ENCODE measurements around the gene GRAP2.

DNA sequence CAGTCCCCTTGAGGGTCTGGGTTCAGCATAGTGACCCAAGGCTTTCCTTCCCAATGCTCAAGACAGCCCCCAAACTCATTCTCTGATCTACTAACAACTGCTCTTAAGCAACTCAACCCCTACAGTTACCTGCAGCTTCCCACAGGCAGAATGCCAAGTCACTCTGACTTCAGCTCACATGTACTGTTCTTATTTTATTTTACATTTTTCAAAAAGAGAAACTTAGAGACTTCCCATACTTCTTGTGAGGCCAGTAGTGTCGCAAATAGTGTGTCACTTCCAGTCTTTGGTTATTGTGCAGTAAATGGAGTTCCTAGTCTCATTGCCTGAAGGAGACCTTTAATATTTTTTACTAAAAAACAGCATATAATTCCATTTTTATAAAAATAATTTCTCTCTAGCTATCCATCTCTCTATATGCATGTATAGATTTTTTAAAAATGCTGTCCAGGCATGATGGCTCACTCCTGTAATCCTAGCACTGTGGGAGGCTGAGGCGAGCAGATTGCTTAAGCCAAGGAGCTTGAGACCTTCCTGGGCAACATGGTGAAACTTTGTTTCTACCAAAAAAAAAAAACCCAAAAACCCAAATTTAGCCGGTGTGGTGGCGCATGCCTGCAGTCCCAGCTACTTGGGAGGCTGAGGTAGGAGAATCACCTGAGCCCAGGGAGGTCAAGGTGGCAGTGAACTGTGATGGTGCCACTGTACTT is 49.1 kb upstream of the GRAP2 start:
- TF ChIP-seq, protein P1, sequence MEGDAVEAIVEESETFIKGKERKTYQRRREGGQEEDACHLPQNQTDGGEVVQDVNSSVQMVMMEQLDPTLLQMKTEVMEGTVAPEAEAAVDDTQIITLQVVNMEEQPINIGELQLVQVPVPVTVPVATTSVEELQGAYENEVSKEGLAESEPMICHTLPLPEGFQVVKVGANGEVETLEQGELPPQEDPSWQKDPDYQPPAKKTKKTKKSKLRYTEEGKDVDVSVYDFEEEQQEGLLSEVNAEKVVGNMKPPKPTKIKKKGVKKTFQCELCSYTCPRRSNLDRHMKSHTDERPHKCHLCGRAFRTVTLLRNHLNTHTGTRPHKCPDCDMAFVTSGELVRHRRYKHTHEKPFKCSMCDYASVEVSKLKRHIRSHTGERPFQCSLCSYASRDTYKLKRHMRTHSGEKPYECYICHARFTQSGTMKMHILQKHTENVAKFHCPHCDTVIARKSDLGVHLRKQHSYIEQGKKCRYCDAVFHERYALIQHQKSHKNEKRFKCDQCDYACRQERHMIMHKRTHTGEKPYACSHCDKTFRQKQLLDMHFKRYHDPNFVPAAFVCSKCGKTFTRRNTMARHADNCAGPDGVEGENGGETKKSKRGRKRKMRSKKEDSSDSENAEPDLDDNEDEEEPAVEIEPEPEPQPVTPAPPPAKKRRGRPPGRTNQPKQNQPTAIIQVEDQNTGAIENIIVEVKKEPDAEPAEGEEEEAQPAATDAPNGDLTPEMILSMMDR (IDR thresholded peaks at IDR 0.05), result no peak
- no peak for TF ChIP-seq EZH2phosphoT487 (IDR thresholded peaks at IDR 0.05; ENCODE audit: borderline replicate concordance, low read depth)
- TF ChIP-seq, protein P2, sequence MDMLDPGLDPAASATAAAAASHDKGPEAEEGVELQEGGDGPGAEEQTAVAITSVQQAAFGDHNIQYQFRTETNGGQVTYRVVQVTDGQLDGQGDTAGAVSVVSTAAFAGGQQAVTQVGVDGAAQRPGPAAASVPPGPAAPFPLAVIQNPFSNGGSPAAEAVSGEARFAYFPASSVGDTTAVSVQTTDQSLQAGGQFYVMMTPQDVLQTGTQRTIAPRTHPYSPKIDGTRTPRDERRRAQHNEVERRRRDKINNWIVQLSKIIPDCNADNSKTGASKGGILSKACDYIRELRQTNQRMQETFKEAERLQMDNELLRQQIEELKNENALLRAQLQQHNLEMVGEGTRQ (IDR thresholded peaks at IDR 0.05; ENCODE audit: borderline replicate concordance, low read depth, low read length), result no peak
- no peak for TF ChIP-seq RAD21 (IDR thresholded peaks at IDR 0.05; ENCODE audit: low read length)
- TF ChIP-seq EP300 (IDR thresholded peaks at IDR 0.05; ENCODE audit: borderline replicate concordance in 1 of 2, low read depth in 1 of 2, low read length in 1 of 2), result no peak
- TF ChIP-seq SIN3A (IDR thresholded peaks at IDR 0.05; ENCODE audit: borderline replicate concordance, low read depth, low read length), result no peak
- no peak for TF ChIP-seq POLR2AphosphoS5 (IDR thresholded peaks at IDR 0.05; ENCODE audit: low read depth, low read length)
- TF ChIP-seq YY1 (IDR thresholded peaks at IDR 0.05; ENCODE audit: low read depth), result no peak
- no peak for TF ChIP-seq SMC3 (IDR thresholded peaks at IDR 0.05; ENCODE audit: low read depth, low read length)
- TF ChIP-seq, protein P3, sequence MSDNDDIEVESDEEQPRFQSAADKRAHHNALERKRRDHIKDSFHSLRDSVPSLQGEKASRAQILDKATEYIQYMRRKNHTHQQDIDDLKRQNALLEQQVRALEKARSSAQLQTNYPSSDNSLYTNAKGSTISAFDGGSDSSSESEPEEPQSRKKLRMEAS (IDR thresholded peaks at IDR 0.05; ENCODE audit: low read depth), result no peak
